Activated CD8-positive, alpha-beta T cell treated with anti-CD3 and anti-CD28 coated beads, Interleukin-2, amount 10 ng/mL, durations not matched to agents 7 days and 5 days (primary cell): ENCODE data around the gene FHIT. TPM values are rescaled to one million over a fixed set of nuclear protein-coding genes. Genes with fewer than 3 reads are reported as not detected.

Experiments used
- ATAC-seq: fragments of 150-1000 bp; cut with Tn5 transposase; one replicate; pipeline ENCODE4 v1.10.0; 2021; ENCODE audit warnings: moderate library complexity
- CTCF ChIA-PET: fragments of 350-600 bp; sonication (Branson Sonifier 250); formaldehyde crosslinking; loops from one replicate; lab custom pipeline; 2021; ENCODE audit warnings: antibody characterized with exemption; lab: Charles Lee
- POLR2A ChIA-PET: fragments of 350-600 bp; sonication (Branson Sonifier 250); formaldehyde crosslinking; loops from one replicate; lab custom pipeline; 2021; ENCODE audit warnings: antibody characterized with exemption; lab: Charles Lee
- DNase-seq: peaks from one replicate; pipeline ENCODE4 v3.0.0-alpha.2; 2020
- H3K27ac Mint-ChIP-seq: one replicate; pipeline ENCODE4 v1.8.0; 2021; ENCODE audit warnings: mild to moderate bottlenecking, mixed read lengths
- H3K27me3 Mint-ChIP-seq: one replicate; pipeline ENCODE4 v1.8.0; 2021; ENCODE audit warnings: low read depth, mixed read lengths
- H3K36me3 Mint-ChIP-seq: one replicate; pipeline ENCODE4 v1.8.0; 2021; ENCODE audit warnings: low read depth, mixed read lengths
- H3K4me1 Mint-ChIP-seq: one replicate; pipeline ENCODE4 v1.8.0; 2021; ENCODE audit warnings: low read depth, mixed read lengths
- H3K4me3 Mint-ChIP-seq: one replicate; pipeline ENCODE4 v1.8.0; 2021; ENCODE audit warnings: mild to moderate bottlenecking, mixed read lengths
- H3K9me3 Mint-ChIP-seq: one replicate; pipeline ENCODE4 v1.8.0; 2022; ENCODE audit warnings: mixed read lengths; ENCODE audit not compliant: insufficient read depth
- microRNA-seq: library from miRNA; unstranded; fragments of <30 nt; microRNA quantifications from one replicate; pipeline ENCODE4 v1.2.0, GENCODE V29; 2022
- total RNA-seq, 2 experiments: library from RNA; stranded (reverse); gene quantifications; one replicate each; pipeline ENCODE4 v1.2.3, GENCODE V29; 2021

FHIT gene
- total RNA-seq, 2 experiments from 2014 or later = 4.8 TPM

DNA sequence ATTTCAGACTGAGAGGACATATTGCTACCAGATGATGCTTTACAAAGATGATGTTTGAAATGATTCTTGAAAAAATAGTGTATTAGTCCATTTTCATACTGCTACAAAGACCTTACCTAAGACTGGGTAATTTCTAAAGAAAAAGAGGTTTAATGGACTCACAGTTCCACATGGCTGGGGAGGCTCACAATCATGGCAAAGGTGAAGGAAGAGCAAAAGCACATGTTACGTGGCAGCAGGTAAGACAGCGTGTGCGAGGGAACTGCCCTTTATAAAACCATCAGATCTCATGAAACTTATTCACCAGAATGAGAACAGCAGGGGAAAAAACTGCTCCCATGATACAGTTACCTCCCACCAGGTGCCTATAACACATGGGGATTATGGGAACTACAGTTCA is 1543.0 kb downstream of the FHIT start:
- Mint-ChIP-seq H3K4me3 (no peak overlapping the region), H3K27me3 (peaks cover 7% of the 10 kb centered on the region), H3K9me3 (peaks cover 6% of the 10 kb centered on the region), H3K4me1 (peaks cover 4% of the 10 kb centered on the region), H3K36me3 (peaks cover 17% of the 10 kb centered on the region), H3K27ac (no peak overlapping the region)
- DNase-seq (no peak), ATAC-seq (no peak)
- ChIA-PET CTCF (no interaction called here), POLR2A (no interaction called here)

DNA sequence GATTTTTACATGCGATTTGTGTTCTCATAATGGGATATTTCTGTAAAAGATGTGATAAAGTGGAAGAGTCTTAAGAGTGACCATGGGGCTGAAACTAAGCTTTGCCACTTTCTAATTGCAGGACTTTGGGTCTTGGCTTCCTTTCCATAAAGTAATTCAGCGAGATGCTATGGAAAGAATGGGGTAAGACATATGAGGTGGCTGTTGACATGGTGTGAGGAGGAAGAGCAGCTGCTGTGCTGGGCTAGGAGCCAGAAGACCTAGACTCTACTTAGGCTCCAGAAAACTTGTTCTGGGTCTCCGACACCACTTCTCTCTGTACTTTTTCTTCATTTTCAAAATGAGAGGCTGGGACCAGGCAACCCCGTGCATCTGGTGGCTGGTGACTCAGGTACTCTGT is 1547.0 kb downstream of the FHIT start:
- Mint-ChIP-seq H3K27ac (no peak overlapping the region), H3K9me3 (no peaks in the 10 kb centered on the region)

DNA sequence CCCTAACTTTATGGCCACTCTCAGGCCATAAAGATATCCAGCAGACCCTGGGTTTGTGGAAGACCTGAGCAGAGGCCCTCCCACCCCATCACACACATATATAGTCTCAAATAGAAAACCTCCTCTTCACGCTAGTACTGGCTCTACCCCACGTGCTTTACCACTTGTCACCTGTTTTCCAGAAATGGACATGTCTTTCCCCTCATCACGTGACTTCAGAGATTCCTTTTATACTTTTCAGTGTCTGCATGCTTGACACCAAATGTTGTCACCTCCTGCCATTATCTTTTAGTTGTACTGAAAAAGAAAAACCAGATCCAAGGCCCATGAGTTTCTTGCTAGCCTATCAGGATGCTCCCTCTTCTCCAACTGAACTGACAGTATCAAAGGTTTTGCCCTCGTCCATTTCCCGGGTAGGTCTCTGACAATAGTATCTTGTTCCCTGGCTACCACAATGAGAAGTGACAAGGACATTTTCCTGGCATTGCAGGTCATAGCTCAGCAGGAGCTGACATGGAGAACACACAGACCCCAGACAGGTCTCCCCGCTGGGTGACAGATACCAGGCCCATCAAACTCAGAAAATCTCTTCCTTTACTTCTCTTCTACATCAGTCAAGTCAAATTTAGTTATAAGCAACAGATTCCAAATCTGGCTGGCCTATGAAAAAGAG is 1551.5 kb downstream of the FHIT start:
- no peak overlapping the region for H3K27ac Mint-ChIP-seq
- no peak for ATAC-seq
- POLR2A ChIA-PET = no interaction called here

More for the DNA sequence above, 1547.0 kb downstream of the FHIT start:
- ChIA-PET CTCF (no interaction called here), POLR2A (no interaction called here)
- no peaks in the 10 kb centered on the region for H3K27me3 Mint-ChIP-seq
- DNase-seq (no peak), ATAC-seq (no peak)
- H3K4me3 Mint-ChIP-seq = no peak overlapping the region
- H3K36me3 Mint-ChIP-seq = peaks cover 4% of the 10 kb centered on the region
- no peaks in the 10 kb centered on the region for H3K4me1 Mint-ChIP-seq

More for the DNA sequence above, 1551.5 kb downstream of the FHIT start:
- H3K4me3 Mint-ChIP-seq = no peak overlapping the region
- no peak for DNase-seq
- H3K9me3 Mint-ChIP-seq = peaks cover 5% of the 10 kb centered on the region
- peaks cover 2% of the 10 kb centered on the region for H3K27me3 Mint-ChIP-seq
- H3K4me1 Mint-ChIP-seq = no peaks in the 10 kb centered on the region
- H3K36me3 Mint-ChIP-seq = no peaks in the 10 kb centered on the region
- CTCF ChIA-PET = no interaction called here

Small RNA genes lying within 50 kb of the gene (microRNA-seq; reads per million reads assigned to microRNA genes)
- gene MIR548BB = not detected
